ENCODE results near the gene ANGPTL2.

ANGPTL2 gene

GRCh38 chr9:127135056-127135745 lies 12.8 kb upstream of the ANGPTL2 start:
- Histone ChIP-seq H3K9ac (ENCODE audit: low read depth, low read length) (no peak overlapping the region), H3K27me3 (ENCODE audit: insufficient read depth, low read length, poor library complexity) (peaks cover 17% of the 10 kb centered on the region), H3K9me3 (ENCODE audit: insufficient read depth, low read length, severe bottlenecking) (no peaks in the 10 kb centered on the region), H2AFZ (ENCODE audit: low read depth, low read length) (no peak overlapping the region), H3K4me2 (ENCODE audit: insufficient read depth, low read length) (no peak overlapping the region), H3K4me1 (ENCODE audit: insufficient read depth, low read length) (no peaks in the 10 kb centered on the region), H3K36me3 (ENCODE audit: insufficient read depth, low read length) (no peaks in the 10 kb centered on the region), H3K27ac (ENCODE audit: low read length) (no peak overlapping the region), H3K4me3 (ENCODE audit: low read depth in 1 of 2, low read length in 2 of 2) (no peak overlapping the region), H3K79me2 (ENCODE audit: insufficient read depth, low read length) (no peaks in the 10 kb centered on the region), H4K20me1 (ENCODE audit: insufficient read depth, low read length) (peaks cover 7% of the 10 kb centered on the region)
- no peak for DNase-seq
- no peak for ATAC-seq (ENCODE audit: insufficient read depth, low read depth)
- TF ChIP-seq, protein P1, sequence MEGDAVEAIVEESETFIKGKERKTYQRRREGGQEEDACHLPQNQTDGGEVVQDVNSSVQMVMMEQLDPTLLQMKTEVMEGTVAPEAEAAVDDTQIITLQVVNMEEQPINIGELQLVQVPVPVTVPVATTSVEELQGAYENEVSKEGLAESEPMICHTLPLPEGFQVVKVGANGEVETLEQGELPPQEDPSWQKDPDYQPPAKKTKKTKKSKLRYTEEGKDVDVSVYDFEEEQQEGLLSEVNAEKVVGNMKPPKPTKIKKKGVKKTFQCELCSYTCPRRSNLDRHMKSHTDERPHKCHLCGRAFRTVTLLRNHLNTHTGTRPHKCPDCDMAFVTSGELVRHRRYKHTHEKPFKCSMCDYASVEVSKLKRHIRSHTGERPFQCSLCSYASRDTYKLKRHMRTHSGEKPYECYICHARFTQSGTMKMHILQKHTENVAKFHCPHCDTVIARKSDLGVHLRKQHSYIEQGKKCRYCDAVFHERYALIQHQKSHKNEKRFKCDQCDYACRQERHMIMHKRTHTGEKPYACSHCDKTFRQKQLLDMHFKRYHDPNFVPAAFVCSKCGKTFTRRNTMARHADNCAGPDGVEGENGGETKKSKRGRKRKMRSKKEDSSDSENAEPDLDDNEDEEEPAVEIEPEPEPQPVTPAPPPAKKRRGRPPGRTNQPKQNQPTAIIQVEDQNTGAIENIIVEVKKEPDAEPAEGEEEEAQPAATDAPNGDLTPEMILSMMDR (IDR thresholded peaks at IDR 0.05; ENCODE audit: borderline replicate concordance, extremely low read depth, low read length, poor library complexity, severe bottlenecking) = no peak
- no peak for TF ChIP-seq EZH2 (IDR thresholded peaks at IDR 0.05; ENCODE audit: borderline replicate concordance, low read depth, low read length, severe bottlenecking)

- H3K4me1 ChIP-seq (ENCODE audit: insufficient read depth, low read length) = no peaks in the 10 kb centered on the region
- ATAC-seq (ENCODE audit: insufficient read depth, low read depth) = no peak
- H4K20me1 ChIP-seq (ENCODE audit: insufficient read depth, low read length) = peaks cover 7% of the 10 kb centered on the region
- no peak overlapping the region for H3K4me2 ChIP-seq (ENCODE audit: insufficient read depth, low read length)
- H3K36me3 ChIP-seq (ENCODE audit: insufficient read depth, low read length) = no peaks in the 10 kb centered on the region
- DNase-seq = no peak
- TF ChIP-seq EZH2 (IDR thresholded peaks at IDR 0.05; ENCODE audit: borderline replicate concordance, low read depth, low read length, severe bottlenecking) = no peak
- TF ChIP-seq, protein P1 (IDR thresholded peaks at IDR 0.05; ENCODE audit: borderline replicate concordance, extremely low read depth, low read length, poor library complexity, severe bottlenecking) = no peak
- H3K79me2 ChIP-seq (ENCODE audit: insufficient read depth, low read length) = no peaks in the 10 kb centered on the region
- H3K9ac ChIP-seq (ENCODE audit: low read depth, low read length) = no peak overlapping the region
- no peak overlapping the region for H2AFZ ChIP-seq (ENCODE audit: low read depth, low read length)
- peaks cover 17% of the 10 kb centered on the region for H3K27me3 ChIP-seq (ENCODE audit: insufficient read depth, low read length, poor library complexity)
- H3K4me3 ChIP-seq (ENCODE audit: low read depth in 1 of 2, low read length in 2 of 2) = no peak overlapping the region
- H3K27ac ChIP-seq (ENCODE audit: low read length) = no peak overlapping the region
- no peaks in the 10 kb centered on the region for H3K9me3 ChIP-seq (ENCODE audit: insufficient read depth, low read length, severe bottlenecking)
Observed at GRCh38 chr9:127133739-127134167, 11.3 kb upstream of the ANGPTL2 start.

DNA sequence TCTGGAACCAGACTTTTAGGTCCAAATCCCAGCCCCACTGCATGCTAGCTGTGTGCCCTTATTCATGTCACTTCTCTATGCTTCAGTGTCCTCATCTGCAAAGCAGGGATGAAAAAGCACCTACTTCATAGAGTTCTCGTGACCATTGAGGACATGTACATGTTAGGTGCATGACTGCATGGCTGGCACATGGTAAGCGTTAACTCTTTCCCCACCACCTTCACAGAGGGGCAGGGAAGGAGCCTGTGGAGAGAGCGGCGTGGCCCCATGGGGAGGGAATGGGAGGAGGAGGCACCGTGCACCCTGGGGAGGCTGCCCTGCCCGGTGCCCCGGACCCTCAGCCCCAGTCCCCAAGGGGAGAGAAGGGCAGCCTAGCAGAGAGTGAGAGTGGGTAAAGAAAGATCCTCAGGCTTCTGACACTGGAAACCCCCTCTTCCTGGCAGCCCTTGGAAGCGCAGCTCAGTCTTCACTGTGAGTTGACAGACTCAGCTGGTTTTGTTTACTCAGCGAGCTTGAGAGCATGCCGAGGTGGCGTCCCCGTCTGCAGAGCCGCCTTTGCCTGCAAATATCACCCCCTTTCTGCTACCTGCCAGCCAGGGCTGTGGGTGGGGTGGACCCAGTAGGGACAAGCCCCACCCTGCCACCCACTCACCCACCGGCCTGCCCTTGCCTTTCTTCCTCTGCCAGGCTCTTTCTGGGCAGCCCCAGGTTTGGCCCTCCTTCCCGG lies 10.6 kb upstream of the ANGPTL2 start:
- H3K79me2 ChIP-seq (ENCODE audit: insufficient read depth, low read length) = no peaks in the 10 kb centered on the region
- no peak overlapping the region for H3K4me2 ChIP-seq (ENCODE audit: insufficient read depth, low read length)
- DNase-seq (no peak), ATAC-seq (ENCODE audit: insufficient read depth, low read depth) (no peak)
- no peaks in the 10 kb centered on the region for H3K9me3 ChIP-seq (ENCODE audit: insufficient read depth, low read length, severe bottlenecking)
- H3K9ac ChIP-seq (ENCODE audit: low read depth, low read length) = no peak overlapping the region
- H3K4me1 ChIP-seq (ENCODE audit: insufficient read depth, low read length) = no peaks in the 10 kb centered on the region
- H4K20me1 ChIP-seq (ENCODE audit: insufficient read depth, low read length) = peaks cover 11% of the 10 kb centered on the region
- no peak overlapping the region for H3K4me3 ChIP-seq (ENCODE audit: low read depth in 1 of 2, low read length in 2 of 2)
- no peaks in the 10 kb centered on the region for H3K36me3 ChIP-seq (ENCODE audit: insufficient read depth, low read length)
- H3K27ac ChIP-seq (ENCODE audit: low read length) = no peak overlapping the region
- TF ChIP-seq, protein P1 (IDR thresholded peaks at IDR 0.05; ENCODE audit: borderline replicate concordance, extremely low read depth, low read length, poor library complexity, severe bottlenecking) = no peak
- no peak for TF ChIP-seq EZH2 (IDR thresholded peaks at IDR 0.05; ENCODE audit: borderline replicate concordance, low read depth, low read length, severe bottlenecking)
- H3K27me3 ChIP-seq (ENCODE audit: insufficient read depth, low read length, poor library complexity) = peaks cover 17% of the 10 kb centered on the region
- H2AFZ ChIP-seq (ENCODE audit: low read depth, low read length) = no peak overlapping the region

Data from DND-41 (cell line).